PC-9 (cell line): ENCODE measurements around the gene BPIFB1. TPM values are rescaled to one million over a fixed set of nuclear protein-coding genes. Genes with fewer than 3 reads are reported as not detected.

Experiments used
- BruUV-seq: library from RNA; stranded (reverse); fragments of 400-500 nt; replicated peaks from 2 replicates; lab custom pipeline; 2021; lab: Mats Ljungman, UMichigan
- CTCF ChIA-PET: fragments of 300-600 bp; sonication (Branson Sonifier 250); formaldehyde crosslinking; loops from one replicate; lab custom pipeline; 2022; ENCODE audit warnings: antibody characterized with exemption; lab: Charles Lee
- POLR2A ChIA-PET: fragments of 300-600 bp; sonication (Branson Sonifier 250); formaldehyde crosslinking; loops from one replicate; lab custom pipeline; 2022; ENCODE audit warnings: antibody characterized with exemption; ENCODE audit not compliant: unreplicated experiment; lab: Charles Lee
- DNase-seq, 2 experiments: peaks; one replicate each; pipeline versions ENCODE4 v3.0.0 to v3.0.0-alpha.2; 2015 to 2022; ENCODE audit warnings: mixed read lengths in 1 of 2
- H2AFZ ChIP-seq: fragments of 200-600 bp; sonication (generic); 2 replicates; pipeline ENCODE4 v1.8.1; 2017; ENCODE audit warnings: antibody characterized with exemption
- H3F3A ChIP-seq: fragments of 200-600 bp; sonication (generic); 2 replicates; pipeline ENCODE4 v1.8.1; 2017; ENCODE audit warnings: antibody characterized with exemption, mild to moderate bottlenecking, low read depth; ENCODE audit not compliant: insufficient read depth
- H3K27ac ChIP-seq: fragments of 200-600 bp; sonication (generic); 2 replicates; pipeline ENCODE4 v1.6.1; 2016; ENCODE audit warnings: mixed run types
- H3K27me3 ChIP-seq: fragments of 200-600 bp; sonication (generic); 2 replicates; pipeline ENCODE4 v1.6.1; 2016; ENCODE audit warnings: low read depth, mixed run types; ENCODE audit not compliant: insufficient read depth
- H3K36me3 ChIP-seq: fragments of 200-600 bp; sonication (generic); 2 replicates; pipeline ENCODE4 v1.6.1; 2016; ENCODE audit warnings: low read depth, mixed run types
- H3K4me1 ChIP-seq: fragments of 200-600 bp; sonication (generic); replicated peaks from 2 replicates; pipeline ENCODE4 v1.6.1; 2016; ENCODE audit warnings: mixed run types; ENCODE audit not compliant: insufficient read depth
- H3K4me2 ChIP-seq: fragments of 200-600 bp; sonication (generic); 2 replicates; pipeline ENCODE4 v1.6.1; 2017; ENCODE audit warnings: mixed run types
- H3K4me3 ChIP-seq: fragments of 200-600 bp; sonication (generic); 2 replicates; pipeline ENCODE4 v1.6.1; 2016; ENCODE audit warnings: mixed run types
- H3K79me2 ChIP-seq: fragments of 200-600 bp; sonication (generic); 2 replicates; pipeline ENCODE4 v1.6.1; 2017; ENCODE audit warnings: low read depth, mixed run types
- H3K9me2 ChIP-seq: fragments of 200-600 bp; sonication (generic); 2 replicates; pipeline ENCODE4 v1.8.1; 2017; ENCODE audit warnings: mild to moderate bottlenecking; ENCODE audit not compliant: insufficient read depth
- H3K9me3 ChIP-seq: fragments of 200-600 bp; sonication (generic); 2 replicates; pipeline ENCODE4 v1.8.1; 2016; ENCODE audit warnings: low read depth; ENCODE audit not compliant: insufficient read depth
- H4K20me1 ChIP-seq: fragments of 200-600 bp; sonication (generic); 2 replicates; pipeline ENCODE4 v1.8.1; 2017; ENCODE audit not compliant: insufficient read depth
- CTCF ChIP-seq: fragments of 200-600 bp; sonication (generic); conservative IDR thresholded peaks from 2 replicates; pipeline ENCODE4 v1.6.1; 2017; ENCODE audit warnings: mixed run types, antibody characterized with exemption, mild to moderate bottlenecking, moderate library complexity
- EZH2 ChIP-seq: fragments of 200-600 bp; sonication (generic); IDR thresholded peaks from 2 replicates; pipeline ENCODE4 v1.8.0; 2017; ENCODE audit warnings: antibody characterized with exemption, low read depth
- intact Hi-C: fragments of 100-400 bp; cut with micrococcal nuclease; formaldehyde crosslinking; loops from one replicate; pipeline ENCODE4 v1.10.0; 2022; ENCODE audit not compliant: unreplicated experiment
- total RNA-seq: library from RNA; stranded (reverse); gene quantifications from 2 replicates; pipeline ENCODE4 v1.2.3, GENCODE V29; 2021

Gene BPIFB1
- total RNA-seq, 1 experiment from 2014 or later, result not detected

- DNase-seq, result no peak
- Histone ChIP-seq H3K4me1 (peaks cover 68% of the 10 kb centered on the region), H4K20me1 (no peaks in the 10 kb centered on the region), H3K79me2 (no peaks in the 10 kb centered on the region), H3K9me2 (no peaks in the 10 kb centered on the region), H3K27me3 (no peaks in the 10 kb centered on the region), H3F3A (peaks cover 16% of the 10 kb centered on the region; the same call in 1 of the 2 replicates), H3K9me3 (no peaks in the 10 kb centered on the region), H3K36me3 (no peaks in the 10 kb centered on the region), H2AFZ (no peak overlapping the region), H3K27ac (no peak overlapping the region), H3K4me3 (no peak overlapping the region), H3K4me2 (no peak overlapping the region)
- CTCF ChIA-PET, result no interaction called here
- POLR2A ChIA-PET, result interaction anchor here (0.6 kb wide), 1 partner anchor 1659 kb away, joined by 7 read pairs; no protein-coding TSS in a partner anchor
- BruUV-seq, result no TSS peak
- intact Hi-C loops, result no loop called here
- TF ChIP-seq EZH2 (no peak), CTCF (no peak)
Observed at GRCh38 chr20:33280775-33281174, 2.2 kb upstream of the BPIFB1 start.

- Histone ChIP-seq H3F3A (peaks cover 16% of the 10 kb centered on the region; the same call in 1 of the 2 replicates), H3K36me3 (no peaks in the 10 kb centered on the region), H3K4me1 (peaks cover 60% of the 10 kb centered on the region), H4K20me1 (no peaks in the 10 kb centered on the region), H3K79me2 (no peaks in the 10 kb centered on the region), H3K9me3 (no peaks in the 10 kb centered on the region), H3K4me2 (no peak overlapping the region), H3K27ac (no peak overlapping the region), H2AFZ (no peak overlapping the region), H3K27me3 (no peaks in the 10 kb centered on the region; the same call in 1 of the 2 replicates), H3K4me3 (no peak overlapping the region), H3K9me2 (no peaks in the 10 kb centered on the region)
- POLR2A ChIA-PET, result interaction anchor here (0.6 kb wide), 2 partner anchors 713 to 1660 kb away, joined by 4 to 7 read pairs; no protein-coding TSS in a partner anchor
- intact Hi-C loops, result no loop called here
- TF ChIP-seq EZH2 (no peak), CTCF (no peak)
- CTCF ChIA-PET, result no interaction called here
- BruUV-seq, result no TSS peak
- DNase-seq, result no peak
Observed at GRCh38 chr20:33281550-33282146, 1.4 kb upstream of the BPIFB1 start.

GRCh38 chr20:33282196-33282934, 649 bp upstream of the BPIFB1 start:
- Histone ChIP-seq H4K20me1 (no peaks in the 10 kb centered on the region), H3K4me1 (peaks cover 57% of the 10 kb centered on the region), H3K79me2 (no peaks in the 10 kb centered on the region), H3K9me2 (no peaks in the 10 kb centered on the region), H3K36me3 (no peaks in the 10 kb centered on the region), H3K9me3 (no peaks in the 10 kb centered on the region), H3K27me3 (no peaks in the 10 kb centered on the region; the same call in 1 of the 2 replicates), H3F3A (peaks cover 15% of the 10 kb centered on the region; the same call in 1 of the 2 replicates), H3K27ac (no peak overlapping the region), H3K4me2 (peak overlapping the region; percentile 56), H2AFZ (no peak overlapping the region), H3K4me3 (no peak overlapping the region)
- TF ChIP-seq CTCF (no peak), EZH2 (no peak)
- intact Hi-C loops, result no loop called here
- no peak for DNase-seq
- ChIA-PET POLR2A (interaction anchor here (0.6 kb wide), 2 partner anchors 20 to 712 kb away, joined by 4 read pairs; no protein-coding TSS in a partner anchor), CTCF (no interaction called here)
- BruUV-seq, result no TSS peak
